DND-41 (cell line): Measurements from ENCODE around the gene FRMD7.

Source experiments
- ATAC-seq: fragments of 200-7000 bp; cut with Tn5 transposase; 3 replicates; pipeline ENCODE4 v1.9.1; 2021; ENCODE audit warnings: low read depth; ENCODE audit not compliant: insufficient read depth
- DNase-seq: peaks from one replicate; pipeline ENCODE4 v3.0.0-alpha.2; 2020
- H2AFZ ChIP-seq: 2 replicates; pipeline ENCODE4 v1.6.0; 2012; ENCODE audit warnings: low read depth, low read length
- H3K27ac ChIP-seq: 2 replicates; pipeline ENCODE4 v1.5.1; 2012; ENCODE audit warnings: low read length, inconsistent platforms
- H3K27me3 ChIP-seq: fragments of 200-600 bp; sonication (generic); 2 replicates; pipeline ENCODE4 v1.6.0; 2012; ENCODE audit warnings: low read length, mild to moderate bottlenecking, inconsistent platforms; ENCODE audit not compliant: insufficient read depth, poor library complexity
- H3K36me3 ChIP-seq: 2 replicates; pipeline ENCODE4 v1.5.1; 2012; ENCODE audit warnings: low read length, inconsistent platforms; ENCODE audit not compliant: insufficient read depth
- H3K4me1 ChIP-seq: 2 replicates; pipeline ENCODE4 v1.5.1; 2012; ENCODE audit warnings: mild to moderate bottlenecking, low read length; ENCODE audit not compliant: insufficient read depth
- H3K4me2 ChIP-seq: 2 replicates; pipeline ENCODE4 v1.6.0; 2012; ENCODE audit warnings: mild to moderate bottlenecking, moderate library complexity, low read length, inconsistent platforms; ENCODE audit not compliant: insufficient read depth
- H3K4me3 ChIP-seq, 2 experiments: fragments of 200-600 bp in 1 of 2; shearing (Covaris generic) in 1 of 2; 2 replicates each; pipeline ENCODE4 v1.5.1; 2012 to 2016; ENCODE audit warnings: inconsistent platforms in 2 of 2, low read length in 2 of 2, mild to moderate bottlenecking in 2 of 2, low read depth in 1 of 2, moderate library complexity in 1 of 2
- H3K79me2 ChIP-seq: 2 replicates; pipeline ENCODE4 v1.6.0; 2012; ENCODE audit warnings: low read length, inconsistent platforms; ENCODE audit not compliant: insufficient read depth
- H3K9ac ChIP-seq: 2 replicates; pipeline ENCODE4 v1.6.0; 2012; ENCODE audit warnings: low read depth, mild to moderate bottlenecking, inconsistent platforms, low read length, moderate library complexity
- H3K9me3 ChIP-seq: 2 replicates; pipeline ENCODE4 v1.5.1; 2012; ENCODE audit warnings: low read length, moderate library complexity, mild to moderate bottlenecking, inconsistent platforms; ENCODE audit not compliant: insufficient read depth, severe bottlenecking
- H4K20me1 ChIP-seq: 2 replicates; pipeline ENCODE4 v1.6.0; 2012; ENCODE audit warnings: low read length; ENCODE audit not compliant: insufficient read depth
- CTCF ChIP-seq: IDR thresholded peaks from 2 replicates; pipeline ENCODE4 v1.5.1; 2012; ENCODE audit warnings: borderline replicate concordance, low read length, moderate library complexity, mild to moderate bottlenecking; ENCODE audit not compliant: poor library complexity, severe bottlenecking; ENCODE audit errors: extremely low read depth
- EZH2 ChIP-seq: IDR thresholded peaks from 3 replicates; pipeline ENCODE4 v1.6.1; 2012; ENCODE audit warnings: borderline replicate concordance, low read depth, mild to moderate bottlenecking, moderate library complexity, low read length, inconsistent platforms; ENCODE audit not compliant: severe bottlenecking

Gene FRMD7

GRCh38 chrX:132120913-132121312, 6.9 kb downstream of the FRMD7 start:
- Histone ChIP-seq H4K20me1 (no peaks in the 10 kb centered on the region), H3K4me3 (no peak overlapping the region), H3K9ac (no peak overlapping the region), H3K9me3 (no peaks in the 10 kb centered on the region), H3K4me2 (no peak overlapping the region), H3K27me3 (no peaks in the 10 kb centered on the region), H3K4me1 (no peaks in the 10 kb centered on the region), H3K27ac (no peak overlapping the region), H3K36me3 (no peaks in the 10 kb centered on the region), H2AFZ (no peak overlapping the region), H3K79me2 (no peaks in the 10 kb centered on the region)
- DNase-seq (no peak), ATAC-seq (no peak)
- TF ChIP-seq CTCF, result no peak
- no peak for TF ChIP-seq EZH2

GRCh38 chrX:132119821-132120515, 7.9 kb downstream of the FRMD7 start:
- Histone ChIP-seq H3K27ac (no peak overlapping the region), H4K20me1 (no peaks in the 10 kb centered on the region), H3K27me3 (no peaks in the 10 kb centered on the region), H2AFZ (no peak overlapping the region), H3K9ac (no peak overlapping the region), H3K79me2 (no peaks in the 10 kb centered on the region), H3K9me3 (no peaks in the 10 kb centered on the region), H3K4me2 (no peak overlapping the region), H3K4me3 (no peak overlapping the region), H3K4me1 (no peaks in the 10 kb centered on the region), H3K36me3 (no peaks in the 10 kb centered on the region)
- ATAC-seq (no peak), DNase-seq (no peak)
- TF ChIP-seq EZH2 (no peak), CTCF (no peak)

GRCh38 chrX:132119283-132119682, 8.5 kb downstream of the FRMD7 start:
- Histone ChIP-seq H3K9me3 (no peaks in the 10 kb centered on the region), H3K4me1 (no peaks in the 10 kb centered on the region), H4K20me1 (no peaks in the 10 kb centered on the region), H3K36me3 (no peaks in the 10 kb centered on the region), H3K9ac (no peak overlapping the region), H3K4me2 (no peak overlapping the region), H2AFZ (no peak overlapping the region), H3K27me3 (no peaks in the 10 kb centered on the region), H3K4me3 (no peak overlapping the region), H3K79me2 (no peaks in the 10 kb centered on the region), H3K27ac (no peak overlapping the region)
- no peak for ATAC-seq
- DNase-seq, result no peak
- TF ChIP-seq CTCF (no peak), EZH2 (no peak)

- Histone ChIP-seq H3K27ac (no peak overlapping the region), H3K4me2 (no peak overlapping the region), H3K9ac (no peak overlapping the region), H3K79me2 (no peaks in the 10 kb centered on the region), H3K4me1 (no peaks in the 10 kb centered on the region), H3K4me3 (no peak overlapping the region), H4K20me1 (no peaks in the 10 kb centered on the region), H3K27me3 (no peaks in the 10 kb centered on the region), H3K9me3 (no peaks in the 10 kb centered on the region), H2AFZ (no peak overlapping the region), H3K36me3 (no peaks in the 10 kb centered on the region)
- ATAC-seq (no peak), DNase-seq (peak; percentile 9)
- TF ChIP-seq CTCF (no peak), EZH2 (no peak)
Observed at GRCh38 chrX:132118358-132118757, 9.5 kb downstream of the FRMD7 start.
